ENCODE results near the gene KRT40.

KRT40 gene

GRCh38 chr17:40980117-40980516 lies 4.0 kb downstream of the KRT40 start:
- no peak for TF ChIP-seq ZNF274 (IDR thresholded peaks at IDR 0.05; ENCODE audit: low read depth, low read length)
- no peak overlapping the region for H3K4me3 ChIP-seq (ENCODE audit: low read length)

- no peak for TF ChIP-seq ZNF274 (IDR thresholded peaks at IDR 0.05; ENCODE audit: low read depth, low read length)
- H3K4me3 ChIP-seq (ENCODE audit: low read length), result no peak overlapping the region
Observed at GRCh38 chr17:40978575-40979151, 5.5 kb downstream of the KRT40 start.

- TF ChIP-seq ZNF274 (IDR thresholded peaks at IDR 0.05; ENCODE audit: low read depth, low read length), result no peak
- no peak overlapping the region for H3K4me3 ChIP-seq (ENCODE audit: low read length)
Observed at GRCh38 chr17:40975516-40975915, 8.6 kb downstream of the KRT40 start.

GRCh38 chr17:40974366-40974765 lies 9.8 kb downstream of the KRT40 start:
- H3K4me3 ChIP-seq (ENCODE audit: low read length), result no peak overlapping the region
- no peak for TF ChIP-seq ZNF274 (IDR thresholded peaks at IDR 0.05; ENCODE audit: low read depth, low read length)

- no peak overlapping the region for H3K4me3 ChIP-seq (ENCODE audit: low read length)
- no peak for TF ChIP-seq ZNF274 (IDR thresholded peaks at IDR 0.05; ENCODE audit: low read depth, low read length)
Observed at GRCh38 chr17:40967582-40967981, 16.5 kb downstream of the KRT40 start.

GRCh38 chr17:40966848-40967247 lies 17.3 kb downstream of the KRT40 start, which contains the start of gene KRT39:
Gene KRT39 (minus strand): TSS chr17:40966948. CDS start chr17:40966856, 92 bp downstream.
- no peak within 1 kb of the TSS for H3K4me3 ChIP-seq (ENCODE audit: low read length)
- no peak for TF ChIP-seq ZNF274 (IDR thresholded peaks at IDR 0.05; ENCODE audit: low read depth, low read length)

GRCh38 chr17:40963838-40964237 lies 20.3 kb downstream of the KRT40 start:
- TF ChIP-seq ZNF274 (IDR thresholded peaks at IDR 0.05; ENCODE audit: low read depth, low read length), result no peak

GRCh38 chr17:40962059-40962561 lies 22.0 kb downstream of the KRT40 start:
- no peak for TF ChIP-seq ZNF274 (IDR thresholded peaks at IDR 0.05; ENCODE audit: low read depth, low read length)
- H3K4me3 ChIP-seq (ENCODE audit: low read length), result no peak overlapping the region

More at GRCh38 chr17:40963838-40964237, 20.3 kb downstream of the KRT40 start:
- H3K4me3 ChIP-seq (ENCODE audit: low read length), result no peak overlapping the region

GRCh38 chr17:40961591-40961990 lies 22.5 kb downstream of the KRT40 start:
- H3K4me3 ChIP-seq (ENCODE audit: low read length), result no peak overlapping the region
- TF ChIP-seq ZNF274 (IDR thresholded peaks at IDR 0.05; ENCODE audit: low read depth, low read length), result no peak

GRCh38 chr17:40960144-40960543 lies 24.0 kb downstream of the KRT40 start:
- no peak for TF ChIP-seq ZNF274 (IDR thresholded peaks at IDR 0.05; ENCODE audit: low read depth, low read length)
- H3K4me3 ChIP-seq (ENCODE audit: low read length), result no peak overlapping the region

- TF ChIP-seq ZNF274 (IDR thresholded peaks at IDR 0.05; ENCODE audit: low read depth, low read length), result no peak
- no peak overlapping the region for H3K4me3 ChIP-seq (ENCODE audit: low read length)
Observed at GRCh38 chr17:40958086-40958953, 25.8 kb downstream of the KRT40 start.

GRCh38 chr17:40956401-40957254 lies 27.5 kb downstream of the KRT40 start:
- no peak for TF ChIP-seq ZNF274 (IDR thresholded peaks at IDR 0.05; ENCODE audit: low read depth, low read length)
- H3K4me3 ChIP-seq (ENCODE audit: low read length), result no peak overlapping the region

- no peak for TF ChIP-seq ZNF274 (IDR thresholded peaks at IDR 0.05; ENCODE audit: low read depth, low read length)
- H3K4me3 ChIP-seq (ENCODE audit: low read length), result no peak overlapping the region
Observed at GRCh38 chr17:40953881-40954280, 30.2 kb downstream of the KRT40 start.

- H3K4me3 ChIP-seq (ENCODE audit: low read length), result no peak overlapping the region
- TF ChIP-seq ZNF274 (IDR thresholded peaks at IDR 0.05; ENCODE audit: low read depth, low read length), result no peak
Observed at GRCh38 chr17:40952661-40953060, 31.5 kb downstream of the KRT40 start.

All from GM08714 (cell line).